A549 (cell line): Measurements from ENCODE around the gene SDHAF1. TPM values are rescaled to one million over a fixed set of nuclear protein-coding genes. Genes with fewer than 3 reads are reported as not detected.

Experiments
- ATAC-seq, 2 experiments: fragments of 200-7000 bp in 1 of 2; fragments of >200 bp in 1 of 2; cut with Nextera tagmentation in 1 of 2; cut with Tn5 transposase in 1 of 2; 3 replicates each; pipeline versions ENCODE4 v1.8.0 to v1.9.1; 2018 to 2020; ENCODE audit warnings: mild to moderate bottlenecking in 1 of 2, moderate library complexity in 1 of 2
- CTCF ChIA-PET: fragments of 300-600 bp; sonication (Branson Sonifier 250); formaldehyde crosslinking; extraction: SDS; loops from one replicate; lab custom pipeline; 2021; ENCODE audit warnings: antibody characterized with exemption, inconsistent platforms; lab: Yijun Ruan, JAX
- POLR2A ChIA-PET: fragments of 350-600 bp; formaldehyde crosslinking; extraction: SDS; loops from one replicate; lab custom pipeline; 2021; ENCODE audit warnings: antibody characterized with exemption, inconsistent platforms; lab: Yijun Ruan, JAX
- DNase-seq, 2 experiments: peaks; one replicate each; pipeline versions ENCODE4 v3.0.0 to v3.0.0-alpha.2; 2011 to 2016; ENCODE audit warnings: low read depth in 1 of 2, low spot score in 1 of 2
- FAIRE-seq: peaks from 2 replicates; lab custom pipeline; 2011; peaks lifted over from hg19 to GRCh38; lab: Jason Lieb, UNC
- H3K27ac ChIP-seq, 2 experiments: fragments of >200 bp; sonication (Bioruptor Twin); formaldehyde crosslinking; 3 replicates each; pipeline ENCODE4 v1.5.1; 2016 to 2017
- H3K4me1 ChIP-seq: fragments of >200 bp; sonication (Bioruptor Twin); formaldehyde crosslinking; 3 replicates; pipeline ENCODE4 v1.6.1; 2016
- H3K4me2 ChIP-seq: fragments of >200 bp; sonication (Bioruptor Twin); formaldehyde crosslinking; 3 replicates; pipeline ENCODE4 v1.6.1; 2016
- H3K4me3 ChIP-seq: fragments of >200 bp; sonication (Bioruptor Twin); formaldehyde crosslinking; 3 replicates; pipeline ENCODE4 v1.5.1; 2016
- H3K9me3 ChIP-seq: fragments of >200 bp; sonication (Bioruptor Twin); formaldehyde crosslinking; 3 replicates; pipeline ENCODE4 v1.6.1; 2016
- ATOH8 ChIP-seq: fragments of 250-450 bp; sonication (Bioruptor Pico); IDR thresholded peaks from 2 replicates; pipeline ENCODE4 v1.5.0; 2020; ENCODE audit warnings: low read depth, mild to moderate bottlenecking, moderate library complexity
- CEBPB ChIP-seq, 2 experiments: fragments of >200 bp in 1 of 2; sonication (Bioruptor Twin) in 1 of 2; formaldehyde crosslinking in 1 of 2; IDR thresholded peaks; 2 replicates each; pipeline ENCODE4 v1.6.1; 2012 to 2016
- CTCF ChIP-seq: fragments of >200 bp; sonication (Bioruptor Twin); formaldehyde crosslinking; IDR thresholded peaks from 3 replicates; pipeline ENCODE4 v1.5.1; 2016
- E2F6 ChIP-seq: IDR thresholded peaks from 2 replicates; pipeline ENCODE4 v1.6.1; 2012; ENCODE audit warnings: low read depth, borderline replicate concordance
- EHMT2 ChIP-seq: fragments of 200-600 bp; sonication (generic); IDR thresholded peaks from 2 replicates; pipeline ENCODE4 v1.6.1; 2016; ENCODE audit warnings: antibody characterized with exemption, low read depth, mild to moderate bottlenecking, moderate library complexity
- FOXS1 ChIP-seq: fragments of 250-450 bp; sonication (Bioruptor Pico); IDR thresholded peaks from 2 replicates; pipeline ENCODE4 v1.5.0; 2020; ENCODE audit warnings: mild to moderate bottlenecking, moderate library complexity
- REST ChIP-seq: fragments of 200-600 bp; sonication (generic); IDR thresholded peaks from 2 replicates; pipeline ENCODE4 v1.6.1; 2016; ENCODE audit warnings: antibody characterized with exemption, mild to moderate bottlenecking, moderate library complexity
- WGBS: methylation state at CpG from one replicate; pipeline ENCODE4 v1.1.6; 2017; ENCODE audit errors: missing lambda C conversion rate; 5-methylcytosine and 5-hydroxymethylcytosine counted together
- polyA plus RNA-seq, 4 experiments: library from polyadenylated mRNA; depleted of rRNA in 3 of 4; stranded (reverse); fragments of >200 nt; fragmentation: RNase III in 1 of 4; extraction: RNeasy Plus Mini Kit Qiagen cat#74134 plus additional on column Dnase treatment in 1 of 4; gene quantifications; 2 replicates in 3 of 4; 3 replicates in 1 of 4; pipeline ENCODE4 v1.2.3, GENCODE V29; 2011 to 2017

Gene SDHAF1
- polyA plus RNA-seq, 2 of the 4 experiments (the other 2 are of a cell fraction): 25.3 to 27.1 TPM

- 6% methylated on average over 8 of the region's 8 CpGs for WGBS
- no peak for TF ChIP-seq FOXS1 (CRISPR knock-in tag)
- TF ChIP-seq REST: peak; percentile 35; the same call in 1 of the 2 replicates
- ATAC-seq: peak; percentile 34 to 49; a peak in 4 of 6 replicates
- FAIRE-seq: no peak
- peak in 1 of 2 experiments; percentile 39 for DNase-seq
- Histone ChIP-seq H3K4me1 (no peaks in the 10 kb centered on the region), H3K27ac (no peak overlapping the region), H3K4me3 (no peak overlapping the region), H3K4me2 (no peak overlapping the region), H3K9me3 (no peaks in the 10 kb centered on the region)
- POLR2A ChIA-PET: no interaction called here
- CTCF ChIA-PET: interaction anchor here (0.7 to 1.7 kb wide), 2 partner anchors 11 to 872 kb away, joined by 3 to 6 read pairs; no protein-coding TSS in a partner anchor
These were observed 21.5 kb upstream of the SDHAF1 start for GRCh38 chr19:35973487-35973886.

GRCh38 chr19:35975608-35976214 lies 19.3 kb upstream of the SDHAF1 start:
- ChIA-PET CTCF (interaction anchor here (0.5 to 2.6 kb wide), 11 partner anchors 10 to 465 kb away, joined by 3 to 10 read pairs (median 5); no protein-coding TSS in a partner anchor), POLR2A (interaction anchor here (0.6 kb wide), 1 partner anchor 92 kb away, joined by 3 read pairs; no protein-coding TSS in a partner anchor)
- Histone ChIP-seq H3K4me1 (no peaks in the 10 kb centered on the region), H3K27ac (no peak overlapping the region), H3K9me3 (no peaks in the 10 kb centered on the region), H3K4me2 (no peak overlapping the region), H3K4me3 (no peak overlapping the region)
- DNase-seq (peak in 1 of 2 experiments; percentile 64), FAIRE-seq (peak; percentile 97), ATAC-seq (no peak)
- TF ChIP-seq REST (peak; percentile 97), EHMT2 (peak; percentile 98), CEBPB (IDR thresholded peaks at IDR 0.05) (no peak)
- 31% methylated on average over 5 of the region's 5 CpGs for WGBS

- Histone ChIP-seq H3K27ac (no peak overlapping the region), H3K4me3 (no peak overlapping the region), H3K9me3 (0 out of 3 replicates have a peak, but pooled peaks cover 3% of the 10 kb centered on the region), H3K4me1 (no peaks in the 10 kb centered on the region), H3K4me2 (no peak overlapping the region)
- 29% methylated on average over 14 of the region's 14 CpGs for WGBS
- peak; percentile 66 to 76 for DNase-seq
- TF ChIP-seq ATOH8 (CRISPR knock-in tag): 0 out of 2 replicates have a peak, but pooled peaks have one; percentile 23
- 0 out of 3 replicates have a peak, but pooled peaks have one; percentile 13 for TF ChIP-seq CTCF
- TF ChIP-seq E2F6: no peak
- peak; percentile 61 to 84 for ATAC-seq
- CTCF ChIA-PET: interaction anchor here (0.5 to 2.6 kb wide), 8 partner anchors 9 to 467 kb away, joined by 3 to 10 read pairs (median 4); no protein-coding TSS in a partner anchor
- peak; percentile 32 for FAIRE-seq
- POLR2A ChIA-PET: no interaction called here
These were observed 17.4 kb upstream of the SDHAF1 start for GRCh38 chr19:35977446-35978222.
